Omental fat pad (tissue), 4 donors: ENCODE data around the gene DLGAP5. TPM values are rescaled to one million over a fixed set of nuclear protein-coding genes. Genes with fewer than 3 reads are reported as not detected.

Experiments
- ATAC-seq: fragments of 150-250 bp; one replicate; pipeline ENCODE4 v1.9.1; 2016; ENCODE audit warnings: mild to moderate bottlenecking, moderate library complexity; ENCODE audit not compliant: low FRiP score
- DNase-seq: peaks from one replicate; pipeline ENCODE4 v3.0.0-alpha.2; 2019; ENCODE audit warnings: low spot score
- total RNA-seq, 4 donors: library from RNA; depleted of rRNA; stranded (reverse); fragments of >200 nt; gene quantifications; one replicate each; pipeline ENCODE4 v1.1.0, GENCODE V29; 2016
- TF ChIP-seq, protein P1 (sequence below), 3 donors: fragments of 450-650 bp; IDR thresholded peaks; one replicate each; pipeline ENCODE4 v1.5.1; 2016 to 2017; ENCODE audit warnings: antibody characterized with exemption in 3 of 3, mild to moderate bottlenecking in 3 of 3, moderate library complexity in 2 of 3

The DLGAP5 gene
- total RNA-seq, 4 donors from 2014 or later, result 0.19 to 3.1 TPM; not detected in 2

DNA sequence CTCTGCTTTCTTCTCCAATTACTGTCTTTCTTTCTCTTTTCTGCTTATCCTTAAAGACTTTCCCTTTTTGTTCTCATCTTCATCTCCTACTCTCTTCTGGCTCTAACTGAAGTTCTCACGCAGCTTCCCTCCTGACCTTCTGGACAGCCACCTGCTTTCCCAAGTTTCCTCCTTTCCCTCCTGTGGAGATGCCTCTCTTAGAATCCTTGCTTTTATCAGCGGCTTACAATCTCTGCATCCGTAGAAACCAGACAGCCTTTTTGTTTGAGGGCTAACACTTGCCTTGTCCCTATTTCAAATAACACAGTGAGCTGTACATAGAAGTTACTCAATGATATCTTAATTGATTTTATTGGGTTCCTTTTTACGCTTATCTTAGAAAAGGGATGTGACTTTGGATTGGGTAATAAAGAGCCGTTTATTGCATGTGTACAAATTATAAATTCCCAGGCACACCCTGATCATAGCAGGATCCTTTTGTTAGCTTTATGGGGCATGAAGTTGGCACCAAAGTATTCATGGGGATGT, 64.4 kb downstream of the DLGAP5 start:
- ATAC-seq (no peak), DNase-seq (no peak)
- TF ChIP-seq, protein P1, sequence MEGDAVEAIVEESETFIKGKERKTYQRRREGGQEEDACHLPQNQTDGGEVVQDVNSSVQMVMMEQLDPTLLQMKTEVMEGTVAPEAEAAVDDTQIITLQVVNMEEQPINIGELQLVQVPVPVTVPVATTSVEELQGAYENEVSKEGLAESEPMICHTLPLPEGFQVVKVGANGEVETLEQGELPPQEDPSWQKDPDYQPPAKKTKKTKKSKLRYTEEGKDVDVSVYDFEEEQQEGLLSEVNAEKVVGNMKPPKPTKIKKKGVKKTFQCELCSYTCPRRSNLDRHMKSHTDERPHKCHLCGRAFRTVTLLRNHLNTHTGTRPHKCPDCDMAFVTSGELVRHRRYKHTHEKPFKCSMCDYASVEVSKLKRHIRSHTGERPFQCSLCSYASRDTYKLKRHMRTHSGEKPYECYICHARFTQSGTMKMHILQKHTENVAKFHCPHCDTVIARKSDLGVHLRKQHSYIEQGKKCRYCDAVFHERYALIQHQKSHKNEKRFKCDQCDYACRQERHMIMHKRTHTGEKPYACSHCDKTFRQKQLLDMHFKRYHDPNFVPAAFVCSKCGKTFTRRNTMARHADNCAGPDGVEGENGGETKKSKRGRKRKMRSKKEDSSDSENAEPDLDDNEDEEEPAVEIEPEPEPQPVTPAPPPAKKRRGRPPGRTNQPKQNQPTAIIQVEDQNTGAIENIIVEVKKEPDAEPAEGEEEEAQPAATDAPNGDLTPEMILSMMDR (IDR thresholded peaks at IDR 0.05), result no peak

- ATAC-seq, result no peak
- DNase-seq, result no peak
- TF ChIP-seq, protein P1 (IDR thresholded peaks at IDR 0.05), result no peak
Measured at GRCh38 chr14:55126034-55126433, 65.4 kb downstream of the DLGAP5 start.

DNA sequence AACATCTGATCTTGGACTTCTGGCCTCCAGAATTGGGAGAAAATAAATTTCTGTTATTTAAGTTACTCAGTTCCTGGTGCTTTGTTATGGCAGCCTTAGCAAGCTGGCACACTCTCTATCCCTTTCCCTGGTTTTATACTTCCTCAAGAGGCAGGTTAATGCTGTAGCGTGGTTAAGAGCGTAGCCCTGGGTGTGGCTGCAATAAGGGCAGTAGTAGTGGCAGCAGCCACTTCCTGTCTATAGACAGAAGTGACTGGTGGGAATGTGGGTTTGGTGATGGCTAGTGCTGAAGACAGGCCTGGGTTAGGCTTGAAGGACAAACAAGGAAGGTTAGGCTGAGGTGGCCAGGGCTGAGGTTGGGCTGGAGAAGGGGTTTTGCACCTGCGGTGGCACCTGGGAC, 66.0 kb downstream of the DLGAP5 start:
- ATAC-seq, result no peak
- DNase-seq, result no peak
- TF ChIP-seq, protein P1 (IDR thresholded peaks at IDR 0.05), result no peak

DNA sequence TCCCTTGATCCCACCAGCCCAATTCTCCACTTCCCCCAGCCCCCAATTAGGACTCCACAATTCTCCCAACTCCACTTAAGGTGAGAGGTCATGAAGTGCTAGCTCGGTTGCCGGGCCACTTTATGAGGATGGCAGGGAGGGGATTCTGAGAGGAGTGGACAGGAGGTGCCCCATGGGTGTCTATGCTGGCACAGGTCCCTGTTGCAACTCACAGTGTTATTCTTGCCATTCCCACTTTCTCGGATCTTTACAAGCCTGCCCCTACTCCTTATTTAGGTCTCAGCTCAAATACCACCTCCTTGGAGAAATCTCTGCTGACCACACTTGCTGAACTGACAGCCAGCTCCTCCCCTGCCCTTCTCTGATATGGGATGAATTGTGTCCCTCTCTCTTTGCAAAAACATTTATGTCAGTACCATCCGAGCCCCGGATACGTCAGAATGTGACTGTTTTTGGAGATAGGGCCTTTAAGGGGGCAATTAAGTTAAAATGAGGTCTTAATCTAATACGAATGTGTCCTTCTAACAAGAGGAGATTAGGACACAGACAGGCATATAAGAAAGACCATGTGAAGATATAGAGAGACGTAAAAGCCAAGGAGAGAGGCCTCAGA, 66.5 kb downstream of the DLGAP5 start:
- no peak for ATAC-seq
- TF ChIP-seq, protein P1 (IDR thresholded peaks at IDR 0.05), result no peak

GRCh38 chr14:55123852-55124639, 67.3 kb downstream of the DLGAP5 start:
- DNase-seq, result no peak
- no peak for ATAC-seq
- TF ChIP-seq, protein P1 (IDR thresholded peaks at IDR 0.05), result no peak

More for the DNA sequence above, 66.5 kb downstream of the DLGAP5 start:
- no peak for DNase-seq

DNA sequence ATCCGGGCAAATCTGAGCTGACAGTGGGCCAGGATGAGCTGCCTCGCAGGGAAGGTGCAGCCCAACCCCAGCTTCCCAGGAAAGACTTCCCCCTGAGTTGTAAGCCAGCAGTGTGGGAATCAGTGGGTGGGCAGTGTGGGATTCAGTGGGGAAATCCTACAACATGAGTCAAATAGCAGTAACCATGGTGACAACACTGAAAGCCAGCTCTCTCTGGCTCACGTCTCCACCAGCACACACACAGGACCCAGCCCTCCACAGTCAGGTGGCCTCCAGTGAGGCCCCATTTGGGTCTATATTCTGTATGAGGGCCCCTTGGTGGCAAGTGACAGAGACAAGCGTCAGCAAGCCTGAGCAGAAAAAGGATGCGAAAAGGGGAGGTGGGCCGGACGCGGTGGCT, 68.3 kb downstream of the DLGAP5 start:
- DNase-seq (no peak), ATAC-seq (peak; percentile 83)
- TF ChIP-seq, protein P1 (IDR thresholded peaks at IDR 0.05), result no peak
